ENCODE results near the gene PODN. TPM values are rescaled to one million over a fixed set of nuclear protein-coding genes. Genes with fewer than 3 reads are reported as not detected.

Gene PODN
- total RNA-seq, 1 experiment from 2014 or later: 0.17 TPM

- H3K4ac ChIP-seq (ENCODE audit: low read depth, low read length): no peak overlapping the region
- H2AK5ac ChIP-seq (ENCODE audit: insufficient read length, low read length): no peak overlapping the region
- peaks cover 3% of the 10 kb centered on the region for H3K23me2 ChIP-seq (ENCODE audit: insufficient read length, low read depth, low read length, poor library complexity, severe bottlenecking)
- no peak overlapping the region for H3K56ac ChIP-seq (ENCODE audit: insufficient read length, low read depth, low read length)
- H4K5ac ChIP-seq (ENCODE audit: insufficient read length, low read depth, low read length): no peak overlapping the region
- no peaks in the 10 kb centered on the region for H3K79me2 ChIP-seq (ENCODE audit: insufficient read depth, low read length)
- no peaks in the 10 kb centered on the region for H3K4me1 ChIP-seq (ENCODE audit: insufficient read depth, low read length)
- H2BK20ac ChIP-seq (ENCODE audit: low read depth, low read length, poor library complexity, severe bottlenecking): no peak overlapping the region
- H3T11ph ChIP-seq (ENCODE audit: low read length): no peak overlapping the region
- H2BK5ac ChIP-seq (ENCODE audit: insufficient read length, low read length): no peak overlapping the region
- no peak overlapping the region for H2BK15ac ChIP-seq (ENCODE audit: low read depth, low read length)
- no peaks in the 10 kb centered on the region for H3K79me1 ChIP-seq (ENCODE audit: insufficient read depth, low read depth, low read length, poor library complexity, severe bottlenecking)
- no peak for DNase-seq
- no peaks in the 10 kb centered on the region for H3K27me3 ChIP-seq (ENCODE audit: insufficient read depth, low read length)
- H3K27ac ChIP-seq (ENCODE audit: insufficient read length, low read depth, low read length): no peak overlapping the region
- no peak overlapping the region for H2BK120ac ChIP-seq (ENCODE audit: low read depth, low read length, poor library complexity, severe bottlenecking)
- H3K9me3 ChIP-seq (ENCODE audit: control insufficient read depth, low read depth, low read length): no peaks in the 10 kb centered on the region
- no peak overlapping the region for H3K18ac ChIP-seq (ENCODE audit: insufficient read length, low read depth, low read length)
- Mint-ChIP-seq H3K4me3 (no peak overlapping the region), H3K9me3 (no peaks in the 10 kb centered on the region), H3K4me1 (peaks cover 0 to 9% of the 10 kb centered on the region in 2 experiments; a peak in 1 of 4 replicates), H3K27me3 (ENCODE audit: low read depth) (no peaks in the 10 kb centered on the region; the same call in none of the 2 replicates), H3K36me3 (ENCODE audit: insufficient read depth in 1 of 3, low read depth in 3 of 3) (no peaks in the 10 kb centered on the region), H3K27ac (no peak overlapping the region)
- no peak overlapping the region for H2BK12ac ChIP-seq (ENCODE audit: insufficient read length, low read depth, low read length)
- WGBS (ENCODE audit: extremely low coverage, insufficient read length, low lambda C conversion rate): no CpG with 5 or more reads among the region's 8 CpGs
- no peak overlapping the region for H4K8ac ChIP-seq (replicated peaks; ENCODE audit: insufficient read length, low read depth, low read length)
- H4K20me1 ChIP-seq (ENCODE audit: control insufficient read depth, insufficient read depth, insufficient read length): no peaks in the 10 kb centered on the region
- H2AFZ ChIP-seq (ENCODE audit: low read length): no peak overlapping the region
- H3K14ac ChIP-seq (ENCODE audit: insufficient read depth, low read length): no peak overlapping the region
- no peak for TF ChIP-seq CTCF (conservative IDR thresholded peaks at IDR 0.05)
- no peak overlapping the region for H3K9ac ChIP-seq (ENCODE audit: extremely low read depth, insufficient read length, low read length)
- H3K23ac ChIP-seq (ENCODE audit: insufficient read length, low read depth, low read length): no peak overlapping the region
- no peak overlapping the region for H3K4me2 ChIP-seq (ENCODE audit: insufficient read depth, insufficient read length, low read length)
- H4K91ac ChIP-seq (ENCODE audit: insufficient read length, low read depth, low read length): no peak overlapping the region
Observed at GRCh38 chr1:53075761-53076163, 13.7 kb downstream of the PODN start.

Measured in H9 (cell line).